HEK293 (cell line): ENCODE measurements around the gene ACAA2.

Experiments used
- CTCF ChIA-PET: fragments of 350-600 bp; formaldehyde crosslinking; extraction: SDS; loops from one replicate; lab custom pipeline; 2021; ENCODE audit warnings: antibody characterized with exemption; lab: Yijun Ruan, JAX
- POLR2A ChIA-PET: fragments of 300-600 bp; formaldehyde crosslinking; extraction: SDS; loops from one replicate; lab custom pipeline; 2020; ENCODE audit warnings: antibody characterized with exemption, inconsistent platforms; lab: Yijun Ruan, JAX
- H3K27ac ChIP-seq: fragments of 200-500 bp; sonication (Bioruptor generic); 2 replicates; pipeline ENCODE4 v1.5.1; 2014; ENCODE audit warnings: low read depth, low read length, control low read depth, inconsistent platforms; ENCODE audit errors: extremely low read depth
- H3K36me3 ChIP-seq, 2 experiments: fragments of 200-500 bp in 1 of 2; sonication (Bioruptor generic) in 1 of 2; 1 replicate in 1 of 2; 2 replicates in 1 of 2; pipeline ENCODE4 v1.5.1; 2014 to 2017; ENCODE audit warnings: inconsistent platforms in 2 of 2, low read length in 2 of 2; ENCODE audit not compliant: control insufficient read depth in 2 of 2, insufficient read depth in 1 of 2
- H3K4me1 ChIP-seq: fragments of 200-500 bp; sonication (Bioruptor generic); 2 replicates; pipeline ENCODE4 v1.5.1; 2014; ENCODE audit warnings: mild to moderate bottlenecking, low read length, inconsistent platforms; ENCODE audit not compliant: control insufficient read depth, insufficient read depth
- H3K4me3 ChIP-seq: 2 replicates; pipeline ENCODE4 v1.5.1; 2011; ENCODE audit warnings: low read depth, mild to moderate bottlenecking, control low read depth, low read length, moderate library complexity
- H3K9me3 ChIP-seq: fragments of 200-500 bp; sonication (Bioruptor generic); 2 replicates; pipeline ENCODE4 v1.5.1; 2014; ENCODE audit warnings: low read depth, low read length, inconsistent platforms; ENCODE audit not compliant: control insufficient read depth, insufficient read depth
- GFI1B ChIP-seq: fragments of 450-650 bp; formaldehyde crosslinking; IDR thresholded peaks from 2 replicates; pipeline ENCODE4 v1.5.1; 2016; ENCODE audit warnings: missing biosample characterization, missing genetic modification characterization
- GLIS1 ChIP-seq: fragments of 450-650 bp; formaldehyde crosslinking; IDR thresholded peaks from 2 replicates; pipeline ENCODE4 v1.5.1; 2016; ENCODE audit warnings: missing biosample characterization, missing genetic modification characterization
- HOXD13 ChIP-seq: sonication (generic); formaldehyde crosslinking; IDR thresholded peaks from 2 replicates; pipeline ENCODE4 v1.8.0; 2022; ENCODE audit warnings: missing genetic modification reagents, borderline replicate concordance
- MEIS1 ChIP-seq: sonication (generic); formaldehyde crosslinking; IDR thresholded peaks from 2 replicates; pipeline ENCODE4 v1.8.1; 2022; ENCODE audit warnings: missing genetic modification reagents, mild to moderate bottlenecking, borderline replicate concordance
- PRDM2 ChIP-seq: fragments of 450-650 bp; formaldehyde crosslinking; IDR thresholded peaks from 2 replicates; pipeline ENCODE4 v1.5.1; 2016; ENCODE audit warnings: missing biosample characterization, missing genetic modification characterization, borderline replicate concordance
- SETDB1 ChIP-seq: IDR thresholded peaks from one replicate; pipeline ENCODE4 v1.6.1; 2017; ENCODE audit warnings: mild to moderate bottlenecking, low read length, moderate library complexity, mixed read lengths; ENCODE audit not compliant: insufficient read length
- TRIM28 ChIP-seq: IDR thresholded peaks from 2 replicates; pipeline ENCODE4 v1.6.1; 2011; ENCODE audit warnings: low read length, control low read depth, borderline replicate concordance
- ZBTB1 ChIP-seq: fragments of 450-650 bp; formaldehyde crosslinking; IDR thresholded peaks from 2 replicates; pipeline ENCODE4 v1.5.1; 2016; ENCODE audit warnings: missing biosample characterization, missing genetic modification characterization
- ZBTB26 ChIP-seq: fragments of 450-650 bp; formaldehyde crosslinking; optimal IDR thresholded peaks from 2 replicates; pipeline ENCODE3; 2016; ENCODE audit warnings: missing biosample characterization, mild to moderate bottlenecking, missing genetic modification characterization
- ZFP3 ChIP-seq: fragments of 450-650 bp; formaldehyde crosslinking; IDR thresholded peaks from 2 replicates; pipeline ENCODE4 v1.5.1; 2016; ENCODE audit warnings: low read depth, missing biosample characterization, missing genetic modification characterization
- ZNF121 ChIP-seq: fragments of 450-650 bp; formaldehyde crosslinking; IDR thresholded peaks from 2 replicates; pipeline ENCODE4 v1.5.1; 2016; ENCODE audit warnings: missing biosample characterization, missing genetic modification characterization
- ZNF133 ChIP-seq: fragments of 450-650 bp; formaldehyde crosslinking; IDR thresholded peaks from 2 replicates; pipeline ENCODE4 v1.5.1; 2016; ENCODE audit warnings: missing biosample characterization, missing genetic modification characterization
- ZNF138 ChIP-seq: fragments of 450-650 bp; formaldehyde crosslinking; IDR thresholded peaks from 2 replicates; pipeline ENCODE4 v1.5.1; 2016; ENCODE audit warnings: missing biosample characterization, missing genetic modification characterization, borderline replicate concordance
- ZNF155 ChIP-seq: fragments of 450-650 bp; formaldehyde crosslinking; IDR thresholded peaks from 2 replicates; pipeline ENCODE4 v1.5.1; 2016; ENCODE audit warnings: missing biosample characterization, missing genetic modification characterization
- ZNF157 ChIP-seq: fragments of 450-650 bp; formaldehyde crosslinking; IDR thresholded peaks from 2 replicates; pipeline ENCODE4 v1.5.1; 2016; ENCODE audit warnings: missing biosample characterization, missing genetic modification characterization
- ZNF16 ChIP-seq: fragments of 450-650 bp; formaldehyde crosslinking; IDR thresholded peaks from 2 replicates; pipeline ENCODE4 v1.5.1; 2016; ENCODE audit warnings: low read depth, missing biosample characterization, missing genetic modification characterization
- ZNF19 ChIP-seq: fragments of 450-650 bp; formaldehyde crosslinking; IDR thresholded peaks from 2 replicates; pipeline ENCODE4; 2016; ENCODE audit warnings: missing biosample characterization, missing genetic modification characterization, low read depth
- ZNF202 ChIP-seq: fragments of 450-650 bp; formaldehyde crosslinking; IDR thresholded peaks from 2 replicates; pipeline ENCODE4 v1.5.1; 2016; ENCODE audit warnings: missing biosample characterization, missing genetic modification characterization, borderline replicate concordance
- ZNF221 ChIP-seq: fragments of 450-650 bp; formaldehyde crosslinking; IDR thresholded peaks from 2 replicates; pipeline ENCODE4 v1.5.1; 2017; ENCODE audit warnings: missing biosample characterization, missing genetic modification characterization, borderline replicate concordance
- ZNF311 ChIP-seq: fragments of 450-650 bp; formaldehyde crosslinking; IDR thresholded peaks from 2 replicates; pipeline ENCODE4 v1.5.1; 2017; ENCODE audit warnings: missing biosample characterization, missing genetic modification characterization, borderline replicate concordance
- ZNF398 ChIP-seq: fragments of 450-650 bp; formaldehyde crosslinking; IDR thresholded peaks from 2 replicates; pipeline ENCODE4 v1.5.1; 2017; ENCODE audit warnings: missing biosample characterization, missing genetic modification characterization
- ZNF514 ChIP-seq: fragments of 450-650 bp; formaldehyde crosslinking; IDR thresholded peaks from 2 replicates; pipeline ENCODE4 v1.5.1; 2016; ENCODE audit warnings: missing biosample characterization, missing genetic modification characterization
- ZNF530 ChIP-seq: fragments of 450-650 bp; formaldehyde crosslinking; IDR thresholded peaks from 2 replicates; pipeline ENCODE4 v1.5.1; 2016; ENCODE audit warnings: low read depth, missing biosample characterization, missing genetic modification characterization
- ZNF548 ChIP-seq: fragments of 450-650 bp; formaldehyde crosslinking; IDR thresholded peaks from 2 replicates; pipeline ENCODE4 v1.5.1; 2016; ENCODE audit warnings: missing biosample characterization, missing genetic modification characterization
- ZNF610 ChIP-seq: fragments of 450-650 bp; formaldehyde crosslinking; IDR thresholded peaks from 2 replicates; pipeline ENCODE4 v1.5.1; 2016; ENCODE audit warnings: missing biosample characterization, missing genetic modification characterization, borderline replicate concordance
- ZNF654 ChIP-seq: fragments of 450-650 bp; formaldehyde crosslinking; IDR thresholded peaks from 2 replicates; pipeline ENCODE4 v1.5.1; 2016; ENCODE audit warnings: low read depth, missing biosample characterization, missing genetic modification characterization
- ZSCAN23 ChIP-seq: fragments of 450-650 bp; formaldehyde crosslinking; IDR thresholded peaks from 2 replicates; pipeline ENCODE4 v1.5.1; 2016; ENCODE audit warnings: missing biosample characterization, missing genetic modification characterization

Gene ACAA2

GRCh38 chr18:49767111-49768050, 46.0 kb downstream of the ACAA2 start:
- ChIA-PET CTCF (interaction anchor here (0.5 to 5.7 kb wide), 19 partner anchors 11 to 992 kb away, joined by 3 to 41 read pairs (median 5); partner anchors contain the start of gene LIPG), POLR2A (no interaction called here)
- no peak overlapping the region for H3K4me3 ChIP-seq

GRCh38 chr18:49766646-49767045, 46.7 kb downstream of the ACAA2 start:
- Histone ChIP-seq H3K36me3 (no peaks in the 10 kb centered on the region), H3K9me3 (no peaks in the 10 kb centered on the region), H3K4me1 (no peaks in the 10 kb centered on the region), H3K4me3 (no peak overlapping the region), H3K27ac (no peak overlapping the region)
- ChIA-PET POLR2A (no interaction called here), CTCF (interaction anchor here (0.5 to 5.7 kb wide), 19 partner anchors 11 to 993 kb away, joined by 3 to 41 read pairs (median 5); partner anchors contain the start of gene LIPG)
- TF ChIP-seq MEIS1 (CRISPR knock-in tag) (no peak), ZNF16 (no peak), TRIM28 (no peak), GFI1B (tag by site-specific recombination) (no peak), ZBTB1 (no peak), ZBTB26 (tag by site-specific recombination) (no peak), ZNF610 (no peak), SETDB1 (no peak), ZNF121 (no peak), ZNF654 (no peak), ZSCAN23 (tag by site-specific recombination) (no peak), ZNF221 (no peak), ZNF530 (tag by site-specific recombination) (no peak), ZNF514 (tag by site-specific recombination) (no peak), PRDM2 (tag by site-specific recombination) (no peak), HOXD13 (no peak), GLIS1 (tag by site-specific recombination) (no peak), ZNF202 (tag by site-specific recombination) (no peak), ZNF548 (tag by site-specific recombination) (no peak)

More at GRCh38 chr18:49767111-49768050, 46.0 kb downstream of the ACAA2 start:
- TF ChIP-seq ZNF398 (tag by site-specific recombination): no peak
- no peak for TF ChIP-seq ZNF157
- TF ChIP-seq ZFP3 (tag by site-specific recombination): no peak
- no peak for TF ChIP-seq ZNF138
- TF ChIP-seq ZNF311 (tag by site-specific recombination): no peak
- no peak for TF ChIP-seq ZNF19
- TF ChIP-seq ZNF133 (tag by site-specific recombination): no peak
- no peak for TF ChIP-seq ZNF155 (tag by site-specific recombination)
- TF ChIP-seq, all 188 proteins: peak for 0
- Histone ChIP-seq H3K27ac (no peak overlapping the region), H3K36me3 (no peaks in the 10 kb centered on the region), H3K9me3 (no peaks in the 10 kb centered on the region), H3K4me1 (no peaks in the 10 kb centered on the region)
